GM10266 (cell line): ENCODE data around the gene HCCS.
"Not testable (repeated sequence)": the region's sequence is repeated elsewhere in the genome, so short reads cannot be mapped to it uniquely, and the experiment has no call there.

ENCODE experiments used
- DNase-seq: peaks from one replicate; pipeline ENCODE4 v3.0.0; 2012; ENCODE audit errors: extremely low spot score
- TF ChIP-seq, protein P1 (sequence below): IDR thresholded peaks from 2 replicates; pipeline ENCODE4 v1.5.1; 2012; ENCODE audit warnings: mild to moderate bottlenecking, low read depth; ENCODE audit not compliant: control insufficient read depth, insufficient read depth; ENCODE audit errors: missing control alignments

Gene HCCS

DNA sequence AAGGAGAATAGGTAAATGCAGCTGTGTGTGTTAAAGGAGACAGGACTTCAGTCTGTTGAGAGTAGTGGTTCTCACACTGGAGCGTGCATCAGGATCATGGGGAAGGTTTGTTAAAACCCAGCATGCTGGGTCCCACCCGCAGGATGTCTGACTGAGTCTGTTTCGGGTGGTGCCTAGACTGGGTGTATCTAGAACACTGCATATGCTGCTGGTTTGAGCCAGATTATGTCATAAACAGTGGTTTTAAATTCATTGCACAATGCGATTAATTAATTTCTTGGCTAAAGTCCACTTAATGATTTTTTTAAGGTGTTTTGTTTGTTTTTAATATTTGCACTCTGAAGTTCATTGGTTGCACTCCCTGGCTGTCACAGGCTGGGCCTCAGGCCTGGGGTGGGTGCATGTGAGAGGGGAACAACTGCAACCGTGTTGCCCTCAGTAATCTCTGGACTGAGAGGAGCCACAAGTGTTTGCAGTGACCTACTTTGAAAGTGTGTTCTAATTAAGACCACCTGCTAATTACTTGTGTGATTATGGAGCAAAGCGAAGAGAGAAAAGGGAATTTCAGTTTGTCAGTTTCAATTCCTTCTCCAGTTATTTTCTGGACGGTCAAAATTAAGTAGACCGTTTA lies 8.3 kb downstream of the HCCS start:
- TF ChIP-seq, protein P1, sequence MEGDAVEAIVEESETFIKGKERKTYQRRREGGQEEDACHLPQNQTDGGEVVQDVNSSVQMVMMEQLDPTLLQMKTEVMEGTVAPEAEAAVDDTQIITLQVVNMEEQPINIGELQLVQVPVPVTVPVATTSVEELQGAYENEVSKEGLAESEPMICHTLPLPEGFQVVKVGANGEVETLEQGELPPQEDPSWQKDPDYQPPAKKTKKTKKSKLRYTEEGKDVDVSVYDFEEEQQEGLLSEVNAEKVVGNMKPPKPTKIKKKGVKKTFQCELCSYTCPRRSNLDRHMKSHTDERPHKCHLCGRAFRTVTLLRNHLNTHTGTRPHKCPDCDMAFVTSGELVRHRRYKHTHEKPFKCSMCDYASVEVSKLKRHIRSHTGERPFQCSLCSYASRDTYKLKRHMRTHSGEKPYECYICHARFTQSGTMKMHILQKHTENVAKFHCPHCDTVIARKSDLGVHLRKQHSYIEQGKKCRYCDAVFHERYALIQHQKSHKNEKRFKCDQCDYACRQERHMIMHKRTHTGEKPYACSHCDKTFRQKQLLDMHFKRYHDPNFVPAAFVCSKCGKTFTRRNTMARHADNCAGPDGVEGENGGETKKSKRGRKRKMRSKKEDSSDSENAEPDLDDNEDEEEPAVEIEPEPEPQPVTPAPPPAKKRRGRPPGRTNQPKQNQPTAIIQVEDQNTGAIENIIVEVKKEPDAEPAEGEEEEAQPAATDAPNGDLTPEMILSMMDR = no peak
- DNase-seq = no peak

DNA sequence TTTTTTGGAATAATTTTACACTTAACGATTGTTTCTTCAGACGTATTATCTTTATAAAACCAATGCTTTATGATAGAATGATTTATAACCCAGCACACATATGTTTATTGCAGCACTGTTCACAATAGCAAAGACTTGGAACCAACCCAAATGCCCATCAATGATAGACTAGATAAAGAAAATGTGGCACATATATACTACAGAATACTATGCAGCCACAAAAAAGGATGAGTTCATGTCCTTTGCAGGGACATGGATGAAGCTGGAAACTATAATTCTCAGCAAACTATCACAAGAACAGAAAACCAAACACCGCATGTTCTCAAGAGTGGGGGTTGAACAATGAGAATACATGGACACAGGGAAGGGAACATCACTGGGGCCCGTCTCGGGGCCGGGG lies 12.0 kb downstream of the HCCS start:
- DNase-seq = not testable (repeated sequence)

DNA sequence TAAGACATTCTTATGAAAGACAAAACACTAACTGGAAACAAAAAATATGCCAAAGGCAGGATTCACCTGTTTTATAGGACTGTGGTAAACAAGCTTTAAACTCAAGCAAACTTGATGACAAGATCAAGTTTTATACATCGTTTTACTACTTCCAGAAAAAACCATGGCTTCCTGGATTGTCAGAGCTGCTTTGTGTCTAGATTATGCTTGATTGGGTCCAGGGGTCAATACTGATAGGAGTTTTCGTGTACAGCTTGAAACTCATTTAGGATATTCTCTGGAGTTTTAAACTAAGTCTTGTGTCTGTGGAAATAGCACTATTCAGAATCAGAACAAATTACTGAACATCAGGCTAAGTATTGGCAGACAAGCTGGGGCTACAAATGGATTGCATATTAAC lies 13.0 kb downstream of the HCCS start:
- no peak for DNase-seq
- TF ChIP-seq, protein P1 = no peak

DNA sequence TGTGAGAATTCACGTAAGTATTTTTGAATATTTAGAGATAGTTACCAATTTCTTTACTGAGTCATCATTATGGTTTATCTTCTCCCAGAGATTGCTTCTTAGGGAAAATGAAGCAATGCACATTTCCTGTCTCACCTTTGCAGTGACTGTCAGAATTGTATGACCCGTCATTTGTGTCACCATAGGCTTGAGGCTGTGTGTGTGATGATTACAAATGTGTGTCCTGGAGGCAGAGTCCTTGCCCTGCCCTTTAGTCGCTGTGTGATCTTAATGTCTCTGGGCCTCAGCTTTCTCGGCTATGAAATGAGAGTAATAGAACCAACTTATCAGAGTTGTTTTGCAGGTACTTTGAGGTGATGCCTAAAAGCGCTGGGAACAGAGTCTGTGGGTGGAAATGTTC lies 13.9 kb downstream of the HCCS start:
- DNase-seq = no peak
- TF ChIP-seq, protein P1 = no peak

DNA sequence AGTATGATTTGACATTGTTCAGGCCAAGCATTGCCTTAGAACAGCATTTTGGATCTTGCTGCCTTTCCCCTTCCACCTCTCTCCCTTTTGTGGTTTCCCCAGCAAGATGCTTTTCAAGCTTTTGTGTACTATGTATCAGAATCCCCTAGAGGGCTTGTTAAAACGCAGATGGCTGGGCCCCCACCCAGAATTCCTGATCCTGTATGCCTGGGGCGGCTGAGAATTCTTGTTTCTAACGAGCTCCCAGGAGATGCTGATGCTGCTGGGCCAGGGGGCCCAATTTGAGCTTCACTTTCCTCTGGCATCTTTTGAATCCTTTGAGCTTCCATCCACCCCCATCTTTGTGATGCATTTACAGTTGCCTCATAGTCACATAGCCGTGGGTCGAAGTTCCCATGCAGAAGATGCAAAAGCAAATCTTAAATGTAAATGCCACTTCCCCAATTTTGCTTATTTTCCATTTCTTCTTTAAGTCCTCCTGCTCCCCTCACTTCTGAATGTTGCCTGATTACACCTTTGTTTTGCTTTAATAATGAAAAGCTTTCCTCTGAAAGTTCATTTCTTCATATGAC lies 18.5 kb downstream of the HCCS start:
- no peak for DNase-seq
- TF ChIP-seq, protein P1 = no peak

DNA sequence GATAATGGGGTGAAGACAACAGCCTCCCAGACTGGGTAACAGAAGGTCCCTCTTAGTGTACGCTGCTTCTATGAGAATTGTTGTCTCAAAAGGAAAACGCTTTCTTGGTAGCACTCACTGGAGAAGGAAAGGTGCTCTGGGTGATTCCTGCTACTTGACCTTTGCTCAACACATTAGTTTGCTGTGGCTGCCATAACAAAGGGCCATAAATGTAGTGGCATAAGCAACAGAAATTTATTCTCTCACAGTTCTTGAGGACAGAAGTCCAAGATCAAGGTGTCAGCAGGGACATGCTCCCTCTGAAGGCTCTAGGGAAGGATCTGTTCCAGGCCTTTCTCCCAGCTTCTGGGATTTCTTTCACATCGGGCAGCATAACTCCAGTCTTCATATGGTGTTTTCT lies 19.0 kb downstream of the HCCS start:
- TF ChIP-seq, protein P1 = no peak
- DNase-seq = no peak

DNA sequence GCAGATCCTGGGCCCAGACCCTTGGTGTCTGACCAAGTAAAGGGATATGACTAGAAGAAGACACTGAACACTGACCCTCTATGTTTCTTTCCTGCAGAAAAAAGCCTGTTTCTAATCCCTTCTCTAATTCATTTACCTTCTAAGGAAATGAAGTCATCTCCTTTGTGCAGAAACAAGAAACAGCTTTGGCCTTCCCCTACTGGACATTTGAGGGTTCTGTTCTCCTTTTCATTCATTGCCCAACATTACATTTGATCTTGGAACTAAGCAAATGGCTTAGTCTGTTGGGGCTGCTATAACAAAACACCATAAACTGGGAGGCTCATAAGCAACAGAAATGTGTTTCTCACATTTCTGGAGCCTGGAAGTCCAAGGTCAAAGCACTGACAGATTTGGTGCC lies 20.0 kb downstream of the HCCS start:
- DNase-seq = no peak
- TF ChIP-seq, protein P1 = no peak

DNA sequence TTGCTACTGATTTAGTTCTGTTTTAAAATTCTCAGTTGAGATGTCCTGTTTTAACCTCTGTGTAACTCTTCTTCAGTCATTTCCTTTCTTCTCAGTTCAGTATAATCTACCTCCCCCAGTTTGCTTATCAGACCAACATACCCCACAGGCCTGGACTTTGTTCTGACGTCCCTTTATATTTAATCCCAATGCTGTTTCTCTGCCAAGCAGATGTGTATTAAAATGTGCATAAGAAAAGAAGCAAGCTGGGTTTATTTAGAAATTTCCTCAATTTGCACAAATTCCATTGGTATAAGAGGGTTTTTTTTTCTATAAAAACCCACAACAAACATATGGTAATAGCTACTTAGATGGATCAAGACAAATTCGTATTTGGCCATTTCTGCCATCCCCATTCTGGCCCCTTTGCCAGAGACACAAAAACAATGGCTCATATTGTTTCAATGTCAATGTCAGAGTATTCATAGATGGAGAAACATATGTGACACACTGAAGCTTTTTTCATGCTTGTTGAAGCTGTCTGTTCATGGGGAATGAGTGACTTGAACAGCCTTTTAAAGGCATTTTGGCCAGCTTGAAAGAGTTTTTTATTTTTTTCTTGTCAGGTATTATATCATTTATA lies 24.5 kb downstream of the HCCS start:
- no peak for DNase-seq
- TF ChIP-seq, protein P1 = no peak
